CD4-positive, alpha-beta memory T cell (primary cell): ENCODE data around the gene LYZL2. TPM values are rescaled to one million over a fixed set of nuclear protein-coding genes. Genes with fewer than 3 reads are reported as not detected.
"Not testable (repeated sequence)": the region's sequence is repeated elsewhere in the genome, so short reads cannot be mapped to it uniquely, and the experiment has no call there.

ENCODE experiments used
- CTCF ChIA-PET: fragments of 350-600 bp; sonication (Branson Sonifier 250); formaldehyde crosslinking; loops from one replicate; lab custom pipeline; 2021; ENCODE audit warnings: inconsistent platforms; ENCODE audit not compliant: partially characterized antibody; lab: Charles Lee
- POLR2A ChIA-PET: fragments of 350-600 bp; sonication (Branson Sonifier 250); formaldehyde crosslinking; loops from one replicate; lab custom pipeline; 2021; ENCODE audit not compliant: partially characterized antibody; lab: Charles Lee
- DNase-seq, 5 donors: peaks; one replicate each; pipeline versions ENCODE4 v3.0.0 to v3.0.0-alpha.2; 2020 to 2022; ENCODE audit warnings: mixed read lengths in 1 of 5
- H3K27ac ChIP-seq: one replicate; pipeline ENCODE4 v1.7.0; 2013; ENCODE audit warnings: low read depth, low read length
- H3K27me3 ChIP-seq: 2 replicates; pipeline ENCODE4 v1.7.0; 2013; ENCODE audit warnings: mild to moderate bottlenecking, low read length, moderate library complexity; ENCODE audit not compliant: insufficient read depth
- H3K36me3 ChIP-seq: 2 replicates; pipeline ENCODE4 v1.7.0; 2013; ENCODE audit warnings: mild to moderate bottlenecking, low read length, moderate library complexity; ENCODE audit not compliant: insufficient read depth
- H3K4me1 ChIP-seq: 2 replicates; pipeline ENCODE4 v1.7.0; 2013; ENCODE audit warnings: mild to moderate bottlenecking, low read length, moderate library complexity; ENCODE audit not compliant: insufficient read depth
- H3K4me3 ChIP-seq, 2 donors: one replicate each; pipeline ENCODE4 v1.7.0; 2013; ENCODE audit warnings: low read length in 2 of 2, mild to moderate bottlenecking in 1 of 2
- H3K9me3 ChIP-seq, 2 donors: one replicate each; pipeline ENCODE4 v1.7.0; 2013; ENCODE audit warnings: low read length in 2 of 2, control low read depth in 1 of 2; ENCODE audit not compliant: control insufficient read depth in 1 of 2
- H3K27ac Mint-ChIP-seq, 7 donors: one replicate each; pipeline ENCODE4 v1.8.0; 2020 to 2021; ENCODE audit warnings: mixed read lengths in 7 of 7, mild to moderate bottlenecking in 6 of 7, inconsistent platforms in 3 of 7, moderate library complexity in 3 of 7
- H3K27me3 Mint-ChIP-seq, 2 donors: one replicate each; pipeline ENCODE4 v1.8.0; 2020 to 2021; ENCODE audit warnings: mixed read lengths in 2 of 2
- H3K36me3 Mint-ChIP-seq, 2 donors: one replicate each; pipeline ENCODE4 v1.8.0; 2020 to 2021; ENCODE audit warnings: mixed read lengths in 2 of 2, inconsistent platforms in 1 of 2, mild to moderate bottlenecking in 1 of 2
- H3K4me1 Mint-ChIP-seq, 4 donors: one replicate each; pipeline ENCODE4 v1.8.0; 2020 to 2021; ENCODE audit warnings: mixed read lengths in 4 of 4, mild to moderate bottlenecking in 1 of 4
- H3K4me3 Mint-ChIP-seq, 8 donors: one replicate each; pipeline ENCODE4 v1.8.0; 2020 to 2021; ENCODE audit warnings: mixed read lengths in 8 of 8, mild to moderate bottlenecking in 7 of 8, moderate library complexity in 6 of 8, inconsistent platforms in 3 of 8
- H3K9me3 Mint-ChIP-seq, 8 donors: one replicate each; pipeline ENCODE4 v1.8.0; 2020 to 2021; ENCODE audit warnings: mixed read lengths in 8 of 8, mild to moderate bottlenecking in 5 of 8, inconsistent platforms in 3 of 8, moderate library complexity in 1 of 8
- intact Hi-C: fragments of 100-400 bp; cut with micrococcal nuclease; formaldehyde crosslinking; loops from one replicate; pipeline ENCODE4 v1.15.1; 2023
- polyA plus RNA-seq, 2 donors: library from polyadenylated mRNA; unstranded; fragments of 300-500 nt; fragmentation: Illumina TruSeq; gene quantifications; one replicate each; pipeline ENCODE4 v1.2.3, GENCODE V29; 2021
- total RNA-seq, 2 experiments: library from RNA; stranded (reverse); gene quantifications; one replicate each; pipeline ENCODE4 v1.2.3, GENCODE V29; 2021

LYZL2 gene
- total and polyA plus RNA-seq, 4 experiments from 2014 or later: not detected

- Mint-ChIP-seq H3K36me3 (no peaks in the 10 kb centered on the region), H3K27me3 (peaks cover 5 to 16% of the 10 kb centered on the region in 2 donors), H3K4me1 (peaks cover 0 to 2% (median 0%) of the 10 kb centered on the region in 4 donors), H3K27ac (no peak overlapping the region), H3K4me3 (no peak overlapping the region), H3K9me3 (no peaks in the 10 kb centered on the region)
- H3K4me1 ChIP-seq: no peaks in the 10 kb centered on the region
- DNase-seq: no peak
- ChIA-PET POLR2A (no interaction called here), CTCF (interaction anchor here (1.0 to 11.8 kb wide), 5 partner anchors 8 to 202 kb away, joined by 3 to 217 read pairs (median 3); no protein-coding TSS in a partner anchor)
- H3K36me3 ChIP-seq: no peaks in the 10 kb centered on the region
- no peaks in the 10 kb centered on the region for H3K27me3 ChIP-seq
- H3K9me3 ChIP-seq: no peaks in the 10 kb centered on the region
- intact Hi-C loops: no loop called here
- H3K4me3 ChIP-seq: no peak overlapping the region
- H3K27ac ChIP-seq: no peak overlapping the region
Observed at GRCh38 chr10:30594077-30594476, 35.5 kb downstream of the LYZL2 start.

- H3K4me3 ChIP-seq, DNase-seq, POLR2A ChIA-PET, H3K36me3 ChIP-seq, H3K4me1 ChIP-seq, H3K9me3 ChIP-seq, H3K27ac Mint-ChIP-seq, H3K27me3 ChIP-seq, H3K4me1 Mint-ChIP-seq, H3K27ac ChIP-seq, H3K36me3 Mint-ChIP-seq, H3K9me3 Mint-ChIP-seq, intact Hi-C loops: not testable (repeated sequence)
- peaks cover 8 to 16% of the 10 kb centered on the region in 2 donors for H3K27me3 Mint-ChIP-seq
- peak overlapping the region in 1 of 8 donors; percentile 2 for H3K4me3 Mint-ChIP-seq
- CTCF ChIA-PET: interaction anchor here (1.1 to 11.8 kb wide), 6 partner anchors 11 to 1208 kb away, joined by 3 to 217 read pairs (median 18); no protein-coding TSS in a partner anchor
Observed at GRCh38 chr10:30592770-30593169, 36.8 kb downstream of the LYZL2 start.

GRCh38 chr10:30591249-30591670, 38.3 kb downstream of the LYZL2 start:
- H3K9me3 ChIP-seq: no peaks in the 10 kb centered on the region
- ChIA-PET POLR2A (interaction anchor here (0.5 to 1.9 kb wide), 4 partner anchors 199 to 898 kb away, joined by 3 to 9 read pairs (median 4); no protein-coding TSS in a partner anchor), CTCF (interaction anchor here (0.6 to 11.8 kb wide), 41 partner anchors 9 to 592 kb away, joined by 3 to 217 read pairs (median 5); no protein-coding TSS in a partner anchor)
- H3K27me3 Mint-ChIP-seq: peaks cover 8 to 16% of the 10 kb centered on the region in 2 donors
- peaks cover 0 to 2% (median 0%) of the 10 kb centered on the region in 4 donors for H3K4me1 Mint-ChIP-seq
- no peak overlapping the region for H3K4me3 ChIP-seq
- no peaks in the 10 kb centered on the region for H3K4me1 ChIP-seq
- intact Hi-C loops: loop anchor here (1.0 kb wide), 5 partner anchors 57 to 593 kb away; no protein-coding TSS in a partner anchor
- H3K4me3 Mint-ChIP-seq: no peak overlapping the region
- H3K36me3 Mint-ChIP-seq: no peaks in the 10 kb centered on the region
- no peaks in the 10 kb centered on the region for H3K27me3 ChIP-seq
- H3K27ac ChIP-seq: no peak overlapping the region
- no peaks in the 10 kb centered on the region for H3K9me3 Mint-ChIP-seq
- peak in 4 of 5 donors; percentile 48 to 60 (median 54) for DNase-seq
- no peak overlapping the region for H3K27ac Mint-ChIP-seq
- no peaks in the 10 kb centered on the region for H3K36me3 ChIP-seq

GRCh38 chr10:30589441-30589840, 40.1 kb downstream of the LYZL2 start:
- Mint-ChIP-seq H3K27ac (no peak overlapping the region), H3K4me3 (no peak overlapping the region), H3K9me3 (no peaks in the 10 kb centered on the region), H3K4me1 (peaks cover 0 to 2% (median under 1%) of the 10 kb centered on the region in 4 donors), H3K27me3 (peaks cover 8 to 14% of the 10 kb centered on the region in 2 donors), H3K36me3 (no peaks in the 10 kb centered on the region)
- no peaks in the 10 kb centered on the region for H3K27me3 ChIP-seq
- POLR2A ChIA-PET: no interaction called here
- CTCF ChIA-PET: interaction anchor here (1.1 to 11.8 kb wide), 9 partner anchors 8 to 591 kb away, joined by 3 to 217 read pairs (median 10); no protein-coding TSS in a partner anchor
- no peaks in the 10 kb centered on the region for H3K9me3 ChIP-seq
- H3K36me3 ChIP-seq: no peaks in the 10 kb centered on the region
- intact Hi-C loops: no loop called here
- H3K27ac ChIP-seq: no peak overlapping the region
- no peak for DNase-seq
- no peaks in the 10 kb centered on the region for H3K4me1 ChIP-seq
- no peak overlapping the region for H3K4me3 ChIP-seq

- H3K4me1 ChIP-seq: no peaks in the 10 kb centered on the region
- POLR2A ChIA-PET: no interaction called here
- intact Hi-C loops: no loop called here
- Mint-ChIP-seq H3K27ac (no peak overlapping the region), H3K4me3 (no peak overlapping the region), H3K27me3 (peaks cover 3% of the 10 kb centered on the region in 2 donors), H3K9me3 (no peaks in the 10 kb centered on the region), H3K36me3 (no peaks in the 10 kb centered on the region), H3K4me1 (peaks cover 3 to 9% (median 6%) of the 10 kb centered on the region in 4 donors)
- no peak overlapping the region for H3K4me3 ChIP-seq
- H3K27me3 ChIP-seq: no peaks in the 10 kb centered on the region
- DNase-seq: no peak
- CTCF ChIA-PET: interaction anchor here (11.8 kb wide), 1 partner anchor 196 kb away, joined by 217 read pairs; no protein-coding TSS in a partner anchor
- no peaks in the 10 kb centered on the region for H3K9me3 ChIP-seq
- no peaks in the 10 kb centered on the region for H3K36me3 ChIP-seq
- H3K27ac ChIP-seq: no peak overlapping the region
Observed at GRCh38 chr10:30587522-30588031, 42.0 kb downstream of the LYZL2 start.

DNA sequence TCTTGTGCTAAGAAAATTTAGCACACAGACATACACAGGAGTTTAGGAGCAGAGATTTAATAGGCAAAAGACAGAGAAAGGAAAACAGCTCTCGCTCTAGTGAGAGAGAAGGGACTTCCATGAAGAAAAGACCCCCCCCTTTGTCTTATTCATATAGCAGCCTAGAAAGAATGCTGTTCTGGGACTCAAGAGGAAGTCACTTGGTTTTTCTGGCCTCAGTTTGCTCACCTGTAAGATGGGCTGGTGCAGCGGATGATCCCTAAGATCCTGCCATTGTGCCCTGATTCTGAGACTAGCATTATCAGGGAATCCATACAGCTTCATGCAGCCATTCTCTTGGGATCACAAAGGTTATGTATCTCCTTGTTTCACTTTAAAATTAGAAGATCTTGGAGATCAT, 42.7 kb downstream of the LYZL2 start:
- Mint-ChIP-seq H3K4me3 (no peak overlapping the region), H3K27me3 (peaks cover 3% of the 10 kb centered on the region in 2 donors), H3K4me1 (peaks cover 3 to 9% (median 6%) of the 10 kb centered on the region in 4 donors), H3K36me3 (no peaks in the 10 kb centered on the region), H3K27ac (no peak overlapping the region), H3K9me3 (no peaks in the 10 kb centered on the region)
- no peak for DNase-seq
- intact Hi-C loops: no loop called here
- Histone ChIP-seq H3K27ac (no peak overlapping the region), H3K27me3 (no peaks in the 10 kb centered on the region), H3K36me3 (no peaks in the 10 kb centered on the region), H3K9me3 (no peaks in the 10 kb centered on the region), H3K4me3 (no peak overlapping the region), H3K4me1 (no peaks in the 10 kb centered on the region)
- ChIA-PET CTCF (interaction anchor here (0.6 to 11.8 kb wide), 2 partner anchors 195 to 205 kb away, joined by 3 to 217 read pairs; no protein-coding TSS in a partner anchor), POLR2A (no interaction called here)

GRCh38 chr10:30583778-30584415, 45.7 kb downstream of the LYZL2 start:
- POLR2A ChIA-PET: interaction anchor here (0.5 to 0.9 kb wide), 3 partner anchors 28 to 58 kb away, joined by 3 read pairs; no protein-coding TSS in a partner anchor
- no peak for DNase-seq
- no peaks in the 10 kb centered on the region for H3K4me1 ChIP-seq
- no peaks in the 10 kb centered on the region for H3K9me3 Mint-ChIP-seq
- H3K36me3 Mint-ChIP-seq: no peaks in the 10 kb centered on the region
- peak overlapping the region; percentile 33 to 84 (median 66) for H3K4me3 Mint-ChIP-seq
- intact Hi-C loops: no loop called here
- H3K9me3 ChIP-seq: no peaks in the 10 kb centered on the region
- H3K27ac ChIP-seq: no peak overlapping the region
- CTCF ChIA-PET: interaction anchor here (0.8 to 11.8 kb wide), 8 partner anchors 7 to 226 kb away, joined by 3 to 217 read pairs (median 4); no protein-coding TSS in a partner anchor
- H3K4me1 Mint-ChIP-seq: peaks cover 1 to 9% (median 6%) of the 10 kb centered on the region in 4 donors
- H3K27me3 Mint-ChIP-seq: peaks cover 3 to 8% of the 10 kb centered on the region in 2 donors
- H3K4me3 ChIP-seq: no peak overlapping the region
- H3K36me3 ChIP-seq: no peaks in the 10 kb centered on the region
- peak overlapping the region in 1 of 7 donors; percentile 81 for H3K27ac Mint-ChIP-seq
- H3K27me3 ChIP-seq: no peaks in the 10 kb centered on the region
